HUDEP-2 (cell line): Measurements from ENCODE around the gene C16orf46.
"Not testable (repeated sequence)": the region's sequence is repeated elsewhere in the genome, so short reads cannot be mapped to it uniquely, and the experiment has no call there.

Experiments
- DNase-seq, 76 experiments: peaks; one replicate each; lab custom pipeline; 2025; ENCODE audit not compliant: unreplicated experiment in 76 of 76; lab: John Stamatoyannopoulos, UW

The C16orf46 gene

DNA sequence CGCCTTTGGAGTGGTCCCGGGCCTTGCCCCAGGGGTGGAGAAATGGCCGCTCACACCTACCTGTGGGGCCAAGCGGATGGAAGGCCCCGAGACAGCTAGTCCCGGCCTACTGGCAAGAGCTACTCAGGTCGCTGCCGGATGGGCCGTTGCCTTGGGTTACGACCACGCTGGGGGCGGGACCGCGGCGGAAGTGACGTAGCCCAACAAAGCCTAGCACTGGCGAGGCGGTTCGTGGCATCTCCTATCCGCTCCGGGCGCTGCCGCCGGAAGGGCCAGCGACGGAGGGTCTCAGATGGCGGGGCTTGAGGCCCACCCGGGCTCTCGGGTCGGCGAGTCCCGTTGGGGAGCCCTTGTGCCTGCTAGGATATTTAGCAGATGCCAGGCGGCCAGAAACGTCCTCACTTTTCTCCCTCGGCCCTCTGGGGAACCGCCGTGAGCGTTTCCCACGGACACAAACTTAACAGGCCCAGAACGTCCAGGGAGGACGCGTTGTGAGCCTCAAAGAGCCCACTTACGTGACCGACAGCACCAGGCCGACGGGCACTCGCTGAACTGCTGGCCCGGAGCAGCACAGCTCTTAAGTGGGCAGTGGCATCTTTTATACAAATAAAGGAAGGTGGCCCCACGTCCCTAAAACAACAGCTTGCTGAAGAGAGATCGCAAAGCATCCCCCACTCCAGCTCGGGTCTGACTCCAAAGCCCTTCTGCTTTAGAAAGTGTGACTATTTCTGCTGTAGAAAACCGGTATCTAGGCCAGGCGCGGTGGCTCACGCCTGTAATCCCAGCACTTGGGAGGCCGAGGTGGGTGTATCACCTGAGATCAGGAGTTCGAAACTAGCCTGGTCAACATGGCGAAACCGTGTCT, at the start of gene C16orf46:
Gene C16orf46, minus strand, starts transcription at position 163 of the 865 bp plus-strand sequence. CDS start 13,283 bp downstream, outside the sequence.
- peak in 74 of 76 experiments; percentile 62 to 99 (median 92) for DNase-seq

GRCh38 chr16:81123092-81123852, 46.2 kb upstream of the C16orf46 start:
- no peak for DNase-seq

GRCh38 chr16:81121474-81121990, 44.5 kb upstream of the C16orf46 start:
- no peak for DNase-seq

- no peak for DNase-seq
These were observed 40.4 kb upstream of the C16orf46 start for GRCh38 chr16:81117436-81117835.

GRCh38 chr16:81116285-81116684, 39.2 kb upstream of the C16orf46 start:
- no peak for DNase-seq

DNA sequence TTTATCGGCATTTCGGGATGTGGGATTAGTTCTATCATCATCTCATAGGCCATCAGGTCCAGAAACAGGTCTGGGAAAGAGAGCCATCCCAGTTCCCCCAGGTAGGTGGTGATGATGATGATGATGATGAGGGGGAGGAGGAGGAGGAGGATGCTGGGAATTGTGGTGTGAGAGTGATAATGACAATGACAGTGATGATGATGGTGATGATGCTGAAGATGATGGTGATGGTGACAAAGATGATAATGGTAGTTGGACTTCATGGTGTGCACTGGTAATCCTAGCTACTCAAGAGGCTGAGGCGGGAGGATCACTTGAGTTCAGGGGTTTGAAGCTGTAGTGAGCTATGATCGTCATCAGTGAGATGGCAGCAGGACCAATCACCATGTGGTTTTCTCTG, 35.4 kb upstream of the C16orf46 start:
- no peak for DNase-seq

- DNase-seq, result not testable (repeated sequence)
These were observed 32.2 kb upstream of the C16orf46 start for GRCh38 chr16:81109274-81109673.

DNA sequence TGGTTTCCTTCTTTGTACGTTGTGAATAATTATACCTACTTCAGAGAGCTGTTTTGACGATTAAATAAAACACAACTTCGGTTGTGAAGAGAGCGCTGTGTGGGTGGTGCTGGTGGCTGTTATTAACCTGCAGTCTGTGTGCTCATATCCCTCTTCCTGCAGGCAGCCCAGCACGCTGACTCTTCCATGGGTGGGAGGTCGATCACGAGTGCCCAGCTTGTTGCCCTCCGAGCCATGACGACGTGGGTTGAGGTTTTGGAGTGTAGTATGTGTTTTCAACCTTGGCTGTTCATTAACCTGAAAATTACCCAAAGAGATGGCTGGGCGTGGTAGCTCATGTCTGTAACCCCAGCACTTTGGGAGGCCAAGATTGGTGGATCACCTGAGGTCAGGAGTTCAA, 30.5 kb upstream of the C16orf46 start:
- DNase-seq, result no peak

DNA sequence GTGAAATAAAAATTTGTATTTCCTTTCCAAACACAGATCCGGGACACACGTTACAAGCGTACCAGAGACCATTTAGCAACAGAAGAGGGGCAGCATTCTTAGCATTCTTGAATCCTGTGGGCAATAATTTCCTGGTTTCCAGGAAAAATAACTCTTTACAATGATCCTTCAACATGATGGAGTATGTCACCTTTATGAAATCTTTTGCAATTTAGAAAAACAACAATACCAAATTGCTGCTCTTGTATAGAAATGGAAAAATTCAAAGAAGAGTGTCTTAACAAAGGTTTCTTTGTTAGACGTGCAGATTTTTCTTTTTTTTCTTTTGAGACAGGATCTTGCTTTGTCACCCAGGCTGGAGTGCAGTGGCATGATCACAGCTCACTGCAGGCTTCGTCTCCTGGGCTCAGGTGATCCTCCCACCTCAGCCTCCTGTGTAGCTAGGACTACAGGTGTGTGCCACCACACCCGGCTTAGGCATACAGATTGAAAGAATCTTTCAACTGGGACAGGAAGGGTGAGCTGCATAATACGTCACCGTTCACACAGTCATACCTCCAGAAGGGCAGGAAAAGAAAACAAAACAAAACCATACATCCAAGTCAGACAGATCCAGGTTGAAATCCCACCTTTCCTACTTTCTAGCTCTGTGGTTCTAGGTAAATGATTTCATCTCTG, 29.9 kb upstream of the C16orf46 start:
- no peak for DNase-seq

DNA sequence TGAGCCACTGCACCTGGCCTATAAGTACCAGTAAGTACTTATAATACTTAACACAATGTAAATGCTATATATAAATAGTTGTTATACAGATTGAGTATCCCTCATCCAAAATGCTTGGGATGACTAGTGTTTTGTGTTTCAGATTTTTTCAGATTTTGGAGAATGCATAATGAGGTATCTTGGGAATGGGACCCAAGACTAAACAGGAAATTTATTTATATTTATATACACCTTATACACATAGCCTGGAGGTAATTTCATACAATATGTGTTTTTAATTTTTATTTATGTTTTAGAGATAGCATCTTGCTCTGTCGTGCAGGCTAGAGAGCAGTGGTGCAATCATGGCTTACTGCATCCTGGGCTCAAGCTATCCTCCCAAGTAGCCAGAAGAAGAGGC, 28.9 kb upstream of the C16orf46 start:
- DNase-seq, result no peak

GRCh38 chr16:81101702-81102101, 24.7 kb upstream of the C16orf46 start:
- DNase-seq, result no peak

- DNase-seq, result no peak
These were observed 22.9 kb upstream of the C16orf46 start for GRCh38 chr16:81099958-81100357.

- DNase-seq, result no peak
These were observed 20.2 kb upstream of the C16orf46 start for GRCh38 chr16:81097230-81097629.

DNA sequence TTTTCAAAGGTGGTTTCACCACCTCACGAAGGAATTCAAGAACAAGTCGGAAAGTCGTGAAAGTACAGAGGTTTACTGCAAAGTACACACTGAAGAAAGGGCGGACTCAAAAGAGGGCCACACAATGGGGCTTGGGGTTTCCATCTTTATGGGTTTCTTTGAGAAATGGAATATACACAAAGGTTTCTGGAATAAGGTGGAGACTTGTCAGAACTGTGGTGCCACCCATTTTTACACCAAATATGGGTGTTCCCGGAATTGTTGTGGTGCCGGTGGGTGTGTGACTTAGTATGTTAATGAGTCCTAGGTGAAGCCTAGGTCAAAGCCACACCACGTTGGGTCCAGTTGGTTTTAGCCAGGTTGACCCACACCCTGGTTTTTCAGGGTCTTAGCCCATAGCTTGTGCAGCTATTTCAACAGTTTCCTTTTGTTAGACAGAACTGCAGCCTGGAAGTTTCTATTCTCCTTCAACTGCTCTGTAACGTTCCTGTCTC, 19.7 kb upstream of the C16orf46 start:
- peak in 7 of 76 experiments; percentile 5 to 61 (median 31) for DNase-seq

- peak; percentile 42 to 99 (median 98) for DNase-seq
These were observed 19.1 kb upstream of the C16orf46 start, which contains the start of gene GCSH for GRCh38 chr16:81095953-81096714. Gene GCSH, minus strand, starts transcription at chr16:81096395. Its CDS starts 117 bp downstream, at chr16:81096278.

DNA sequence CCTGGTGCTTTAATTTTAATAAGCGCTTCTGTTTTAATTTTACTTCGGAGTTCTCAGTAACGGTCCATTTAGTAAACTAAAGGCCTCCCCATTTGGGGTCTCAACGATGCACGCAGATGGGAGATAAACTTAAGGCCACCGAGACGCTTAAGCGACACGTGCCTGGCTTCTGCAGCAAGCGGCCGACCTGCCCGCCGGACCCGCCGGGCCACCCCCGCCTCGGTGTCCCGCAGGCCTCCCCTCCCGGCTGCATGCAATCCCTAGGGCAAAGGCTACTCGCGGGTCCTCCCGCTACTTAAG, 18.6 kb upstream of the C16orf46 start:
- DNase-seq, result peak in 9 of 76 experiments; percentile 7 to 44 (median 29)

GRCh38 chr16:81094771-81095251, 17.8 kb upstream of the C16orf46 start:
- no peak for DNase-seq

DNA sequence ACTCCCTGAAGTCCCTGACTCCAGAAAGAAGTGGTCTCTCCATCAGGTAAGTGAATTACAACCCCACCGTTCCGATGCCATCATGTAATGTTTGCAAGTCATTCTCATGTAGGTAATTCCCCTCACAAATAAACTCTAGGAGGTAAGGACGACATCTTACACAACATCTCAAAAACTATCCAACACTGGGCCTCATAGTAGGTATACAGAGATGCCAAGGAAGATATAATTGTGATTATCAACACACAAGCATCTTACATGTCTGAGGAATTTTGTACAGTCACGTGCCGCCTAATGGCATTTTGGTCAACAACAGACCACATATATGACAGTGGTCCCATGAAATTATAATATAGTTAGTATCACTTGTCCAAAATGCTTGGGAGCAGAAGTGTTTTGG, 11.8 kb upstream of the C16orf46 start:
- DNase-seq, result no peak

GRCh38 chr16:81081014-81081413, 4.0 kb upstream of the C16orf46 start:
- no peak for DNase-seq

GRCh38 chr16:81080233-81080632, 3.2 kb upstream of the C16orf46 start:
- no peak for DNase-seq
